NCI-H2107 treated with DMSO at 0.1 percent for 48 hours (cell line): ENCODE measurements around the gene FOSL2.

Source experiments
- DNase-seq: peaks from one replicate; lab custom pipeline; 2025; ENCODE audit not compliant: unreplicated experiment; lab: John Stamatoyannopoulos, UW

The FOSL2 gene

DNA sequence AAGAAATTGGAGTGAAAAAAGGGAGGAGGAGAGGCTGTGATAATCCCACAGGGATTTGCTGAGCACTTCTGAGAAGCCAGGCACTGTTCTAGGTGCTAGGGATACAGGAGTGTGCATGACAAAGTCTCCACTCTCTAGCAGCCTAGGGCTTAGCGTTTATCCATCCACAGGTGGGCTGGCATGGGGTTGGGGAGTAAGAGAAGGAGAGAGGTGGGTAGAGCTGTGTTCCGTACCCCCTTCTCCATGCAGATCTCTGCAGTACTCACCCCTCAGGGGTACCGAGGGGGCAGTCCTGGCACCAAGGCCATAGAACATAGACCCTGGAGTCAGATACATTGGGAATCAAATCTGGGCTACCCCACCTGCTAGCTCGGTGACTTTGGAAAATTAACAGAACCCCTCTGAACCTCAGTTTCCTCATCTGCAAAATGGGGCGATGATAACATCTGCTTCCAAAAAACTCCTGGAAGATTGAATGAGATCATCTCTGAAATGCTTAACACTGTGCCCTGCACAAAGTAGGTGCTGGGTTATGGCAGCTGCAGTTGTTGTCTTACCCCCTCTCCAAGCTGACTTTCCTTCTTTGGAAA, 18.6 kb downstream of the FOSL2 start:
- DNase-seq = no peak

DNA sequence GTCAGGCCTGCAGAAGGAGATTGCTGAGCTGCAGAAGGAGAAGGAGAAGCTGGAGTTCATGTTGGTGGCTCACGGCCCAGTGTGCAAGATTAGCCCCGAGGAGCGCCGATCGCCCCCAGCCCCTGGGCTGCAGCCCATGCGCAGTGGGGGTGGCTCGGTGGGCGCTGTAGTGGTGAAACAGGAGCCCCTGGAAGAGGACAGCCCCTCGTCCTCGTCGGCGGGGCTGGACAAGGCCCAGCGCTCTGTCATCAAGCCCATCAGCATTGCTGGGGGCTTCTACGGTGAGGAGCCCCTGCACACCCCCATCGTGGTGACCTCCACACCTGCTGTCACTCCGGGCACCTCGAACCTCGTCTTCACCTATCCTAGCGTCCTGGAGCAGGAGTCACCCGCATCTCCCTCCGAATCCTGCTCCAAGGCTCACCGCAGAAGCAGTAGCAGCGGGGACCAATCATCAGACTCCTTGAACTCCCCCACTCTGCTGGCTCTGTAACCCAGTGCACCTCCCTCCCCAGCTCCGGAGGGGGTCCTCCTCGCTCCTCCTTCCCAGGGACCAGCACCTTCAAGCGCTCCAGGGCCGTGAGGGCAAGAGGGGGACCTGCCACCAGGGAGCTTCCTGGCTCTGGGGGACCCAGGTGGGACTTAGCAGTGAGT, 19.4 kb downstream of the FOSL2 start:
- DNase-seq = no peak

DNA sequence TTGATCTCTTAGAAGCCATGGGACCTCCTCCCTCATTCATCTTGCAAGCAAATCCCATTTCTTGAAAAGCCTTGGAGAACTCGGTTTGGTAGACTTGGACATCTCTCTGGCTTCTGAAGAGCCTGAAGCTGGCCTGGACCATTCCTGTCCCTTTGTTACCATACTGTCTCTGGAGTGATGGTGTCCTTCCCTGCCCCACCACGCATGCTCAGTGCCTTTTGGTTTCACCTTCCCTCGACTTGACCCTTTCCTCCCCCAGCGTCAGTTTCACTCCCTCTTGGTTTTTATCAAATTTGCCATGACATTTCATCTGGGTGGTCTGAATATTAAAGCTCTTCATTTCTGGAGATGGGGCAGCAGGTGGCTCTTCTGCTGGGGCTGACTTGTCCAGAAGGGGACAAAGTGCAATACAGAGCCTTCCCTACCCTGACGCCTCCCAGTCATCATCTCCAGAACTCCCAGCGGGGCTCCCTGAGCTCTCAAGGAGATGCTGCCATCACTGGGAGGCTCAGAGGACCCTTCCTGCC, 20.0 kb downstream of the FOSL2 start:
- no peak for DNase-seq

DNA sequence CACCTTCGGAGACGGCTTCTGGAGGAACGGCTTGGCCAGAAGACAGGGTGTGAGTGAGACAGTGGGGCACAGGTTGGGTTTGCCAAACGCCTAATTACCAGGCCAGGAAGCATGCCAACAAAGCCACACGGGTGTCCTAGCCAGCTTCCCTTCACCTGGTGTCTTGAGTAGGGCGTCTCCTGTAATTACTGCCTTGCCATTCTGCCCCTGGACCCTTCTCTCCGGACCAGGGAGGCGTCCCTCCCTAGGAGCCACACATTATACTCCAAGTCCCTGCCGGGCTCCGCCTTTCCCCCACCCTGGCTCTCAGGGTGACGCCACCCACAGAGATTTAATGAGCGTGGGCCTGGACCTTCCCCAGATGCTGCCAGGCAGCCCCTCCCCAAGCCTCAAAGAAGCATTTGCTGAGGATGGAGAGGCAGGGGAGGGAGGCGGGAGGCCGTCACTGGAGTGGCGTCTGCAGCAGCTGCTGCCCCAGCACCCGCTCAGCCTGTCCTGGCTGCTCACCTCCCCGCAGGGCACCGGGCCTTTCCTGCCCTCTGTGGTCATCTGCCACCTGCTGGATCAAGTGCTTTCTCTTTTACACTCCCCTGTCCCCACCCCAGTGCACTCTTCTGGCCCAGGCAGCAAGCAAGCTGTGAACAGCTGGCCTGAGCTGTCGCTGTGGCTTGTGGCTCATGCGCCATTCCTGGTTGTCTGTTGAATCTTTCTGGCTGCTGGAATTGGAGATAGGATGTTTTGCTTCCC, 20.7 kb downstream of the FOSL2 start:
- peak; percentile 56 for DNase-seq

DNA sequence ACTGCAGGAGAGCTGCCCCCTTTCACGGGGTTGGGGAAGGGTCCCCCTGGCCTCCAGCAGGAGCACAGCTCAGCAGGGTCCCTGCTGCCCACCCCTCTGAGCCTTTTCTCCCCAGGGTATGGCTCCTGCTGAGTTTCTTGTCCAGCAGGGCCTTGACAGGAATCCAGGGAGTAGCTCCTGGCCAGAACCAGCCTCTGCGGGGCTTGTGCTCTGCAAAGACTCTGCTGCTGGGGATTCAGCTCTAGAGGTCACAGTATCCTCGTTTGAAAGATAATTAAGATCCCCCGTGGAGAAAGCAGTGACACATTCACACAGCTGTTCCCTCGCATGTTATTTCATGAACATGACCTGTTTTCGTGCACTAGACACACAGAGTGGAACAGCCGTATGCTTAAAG, 21.2 kb downstream of the FOSL2 start:
- DNase-seq = no peak

- no peak for DNase-seq
These were observed 21.9 kb downstream of the FOSL2 start for GRCh38 chr2:28414583-28414982.

- DNase-seq = no peak
These were observed 22.4 kb downstream of the FOSL2 start for GRCh38 chr2:28415010-28415409.

DNA sequence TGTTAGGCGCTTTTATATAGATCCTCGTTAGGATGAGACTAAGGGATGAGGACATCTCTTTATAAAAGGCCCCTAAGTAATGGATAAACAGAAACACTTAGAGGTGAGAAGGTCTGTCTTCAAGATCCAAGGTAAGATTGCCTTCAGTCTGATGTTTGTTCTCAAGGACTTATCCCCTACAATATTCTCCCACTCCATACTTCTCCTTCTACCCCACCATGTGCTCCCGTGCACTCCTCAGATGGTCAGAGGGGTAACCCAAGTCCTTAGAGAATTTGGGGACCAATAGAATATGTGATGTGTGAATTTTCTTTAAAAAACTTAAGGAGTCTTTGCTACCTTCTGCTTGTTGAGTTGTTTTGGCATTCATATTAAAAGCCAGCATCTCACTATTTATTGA, 23.1 kb downstream of the FOSL2 start:
- DNase-seq = no peak

- no peak for DNase-seq
These were observed 26.3 kb downstream of the FOSL2 start for GRCh38 chr2:28419003-28419402.

- no peak for DNase-seq
These were observed 27.0 kb downstream of the FOSL2 start for GRCh38 chr2:28419443-28420270.

- no peak for DNase-seq
These were observed 28.1 kb downstream of the FOSL2 start for GRCh38 chr2:28420722-28421121.

DNA sequence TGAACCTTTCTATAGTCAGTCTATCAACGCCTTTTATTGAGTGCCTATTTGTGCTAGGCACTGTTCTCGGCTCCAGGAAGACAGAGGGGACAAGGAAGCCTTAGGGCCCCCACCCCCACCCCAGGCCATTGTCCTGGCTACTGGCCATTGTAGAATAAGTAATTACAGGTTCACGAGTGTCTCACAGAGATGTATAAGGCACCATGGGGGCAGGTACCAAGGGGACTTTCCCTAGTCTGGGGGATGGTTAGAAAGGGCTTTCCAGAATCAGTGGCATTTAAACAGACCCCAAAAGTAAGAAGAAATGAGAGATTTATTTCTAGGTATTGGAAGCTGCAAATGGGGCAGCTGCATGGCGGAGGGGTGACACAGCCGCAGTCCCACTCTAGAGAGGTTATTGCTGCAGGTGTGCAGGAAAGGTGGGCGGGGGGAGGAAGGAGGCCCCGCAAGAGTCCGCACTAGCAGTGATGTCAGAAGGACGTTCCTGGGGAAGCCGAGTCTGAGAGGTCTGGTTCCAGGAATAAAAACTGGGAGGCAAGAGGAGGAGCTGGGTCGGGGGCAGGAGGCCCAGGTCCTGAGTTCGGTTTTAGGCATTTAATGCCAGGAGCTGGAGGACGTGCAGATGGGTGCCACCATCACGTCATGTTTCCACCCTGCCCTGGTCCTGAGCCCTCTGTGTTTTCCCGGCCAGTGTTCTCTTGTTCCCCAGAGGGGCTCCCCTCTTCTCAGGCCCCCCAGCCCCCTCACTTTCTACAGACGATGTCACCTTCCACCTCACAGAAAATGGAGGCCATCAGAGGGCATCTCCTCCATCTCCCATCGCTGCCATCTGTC, 30.5 kb downstream of the FOSL2 start:
- DNase-seq = no peak

GRCh38 chr2:28423856-28424605, 31.4 kb downstream of the FOSL2 start:
- no peak for DNase-seq

DNA sequence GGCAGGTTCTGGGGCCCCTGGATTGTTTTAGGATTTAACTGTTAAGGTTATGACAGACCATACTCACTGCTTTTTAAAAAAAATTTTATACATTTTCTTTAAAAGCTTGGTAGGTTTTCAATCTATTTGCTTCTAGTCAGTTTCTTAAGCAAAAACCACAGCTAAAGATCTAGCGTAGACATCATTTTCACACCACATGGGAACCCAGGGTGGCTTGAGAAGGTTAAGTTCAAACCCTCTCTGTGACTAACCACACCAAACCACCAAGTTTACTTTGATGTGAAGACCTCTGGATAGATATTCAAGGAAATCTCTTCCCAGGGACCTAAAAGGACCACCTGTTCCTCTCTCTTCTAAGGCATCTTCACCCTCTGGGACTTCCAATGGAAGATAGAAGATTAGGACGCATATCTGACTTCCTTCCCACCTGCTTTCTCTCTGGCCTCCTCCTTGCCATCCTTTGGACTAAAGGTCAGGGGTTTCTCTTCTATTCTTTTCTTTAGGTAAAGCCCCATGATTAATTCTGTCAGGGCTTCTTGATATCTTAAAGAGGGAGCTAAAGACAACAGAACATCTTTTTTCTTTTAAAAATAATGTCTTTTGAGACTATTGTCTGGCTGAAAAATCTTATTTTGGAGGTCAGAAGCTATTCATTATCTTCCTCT, 32.3 kb downstream of the FOSL2 start:
- DNase-seq = no peak

GRCh38 chr2:28425464-28425835, 32.8 kb downstream of the FOSL2 start:
- no peak for DNase-seq

GRCh38 chr2:28427741-28428415, 35.2 kb downstream of the FOSL2 start:
- DNase-seq = no peak

DNA sequence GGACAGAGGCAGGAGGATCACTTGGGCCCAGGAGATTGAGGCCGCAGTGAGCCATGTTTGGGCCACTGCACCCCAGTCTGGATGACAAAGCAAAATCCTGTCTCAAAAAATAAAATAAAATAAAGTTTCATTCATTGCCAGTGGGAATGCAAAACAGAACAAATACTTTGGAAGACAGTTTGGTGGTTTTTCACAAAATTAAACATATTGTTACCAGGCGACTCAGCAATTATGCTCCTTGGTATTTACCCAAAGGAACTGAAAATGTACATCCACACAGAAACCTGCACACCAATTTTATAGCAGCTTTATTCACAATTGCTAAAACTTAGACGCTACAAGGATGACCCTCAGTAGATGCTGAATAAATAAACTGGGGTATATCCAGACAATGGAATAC, 35.8 kb downstream of the FOSL2 start:
- DNase-seq = no peak

DNA sequence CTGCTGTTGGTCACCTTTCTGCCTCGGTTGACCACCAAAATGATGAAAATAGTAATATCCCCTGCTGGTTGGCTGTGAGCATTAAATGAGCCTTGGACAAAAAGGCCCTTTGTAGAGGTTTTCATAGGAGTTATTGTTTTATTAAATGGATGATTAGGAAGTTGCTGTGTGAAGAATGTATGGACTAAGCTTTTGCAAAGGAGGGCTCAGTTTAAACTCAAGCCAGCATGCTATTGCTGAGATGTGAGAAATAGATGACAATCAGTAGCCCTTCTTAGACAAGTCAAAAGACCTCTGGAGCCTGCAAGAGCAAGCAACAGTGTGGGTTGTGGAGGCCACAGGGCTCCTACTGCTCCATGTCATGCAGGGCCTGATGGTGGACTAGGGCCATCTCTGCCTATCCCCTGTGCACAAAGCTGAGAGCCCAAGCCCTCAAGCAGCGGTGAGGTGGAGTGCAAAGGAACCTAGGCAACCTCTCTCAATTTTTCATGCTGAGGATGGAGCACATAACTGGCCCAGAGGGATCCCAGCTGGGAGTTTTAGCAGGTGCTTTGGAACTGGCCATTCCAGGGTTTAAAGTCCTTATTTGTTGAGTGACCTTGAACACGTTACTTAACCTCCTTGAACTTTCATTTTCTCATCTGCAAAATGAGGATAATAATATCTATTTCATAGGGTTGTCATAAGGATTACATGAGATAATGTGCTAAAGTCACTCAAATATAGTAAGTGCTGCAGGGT, 37.1 kb downstream of the FOSL2 start:
- no peak for DNase-seq
